Keratinocyte (primary cell): ENCODE data around the gene EPHA2. TPM values are rescaled to one million over a fixed set of nuclear protein-coding genes. Genes with fewer than 3 reads are reported as not detected.

ENCODE experiments used
- DNase-seq: peaks from one replicate; pipeline ENCODE4 v3.0.0-alpha.2; 2011; ENCODE audit warnings: low read depth, missing footprints, low spot score
- FAIRE-seq: peaks from 2 replicates; lab custom pipeline; 2011; peaks lifted over from hg19 to GRCh38; lab: Jason Lieb, UNC
- H2AFZ ChIP-seq: 2 replicates; pipeline ENCODE4 v1.6.0; 2012; ENCODE audit warnings: low read length, control low read depth, inconsistent platforms; ENCODE audit not compliant: control insufficient read depth
- H3K27ac ChIP-seq: 2 replicates; pipeline ENCODE4 v1.5.1; 2011; ENCODE audit warnings: low read length; ENCODE audit not compliant: control insufficient read depth, insufficient read depth
- H3K27me3 ChIP-seq: 3 replicates; pipeline ENCODE4 v1.6.0; 2011; ENCODE audit warnings: low read length; ENCODE audit not compliant: control insufficient read depth, insufficient read depth; ENCODE audit errors: extremely low read depth
- H3K36me3 ChIP-seq, 2 experiments: 2 replicates in 1 of 2; 3 replicates in 1 of 2; pipeline ENCODE4 v1.5.1; 2011; ENCODE audit warnings: low read length in 2 of 2, mild to moderate bottlenecking in 1 of 2; ENCODE audit not compliant: control insufficient read depth in 2 of 2, insufficient read depth in 2 of 2; ENCODE audit errors: extremely low read depth in 1 of 2
- H3K4me1 ChIP-seq: 3 replicates; pipeline ENCODE4 v1.5.1; 2011; ENCODE audit warnings: low read length; ENCODE audit not compliant: control insufficient read depth, insufficient read depth; ENCODE audit errors: extremely low read depth
- H3K4me2 ChIP-seq: 3 replicates; pipeline ENCODE4 v1.6.0; 2011; ENCODE audit warnings: low read depth, low read length; ENCODE audit not compliant: control insufficient read depth, insufficient read depth; ENCODE audit errors: extremely low read depth
- H3K4me3 ChIP-seq, 3 experiments: fragments of 200-600 bp in 1 of 3; sonication (generic) in 1 of 3; 2 replicates in 2 of 3; 3 replicates in 1 of 3; pipeline ENCODE4 v1.5.1; 2011 to 2016; ENCODE audit warnings: low read length in 3 of 3, mild to moderate bottlenecking in 3 of 3, control low read depth in 2 of 3, inconsistent platforms in 1 of 3, low read depth in 1 of 3, mixed read lengths in 1 of 3, mixed run types in 1 of 3, moderate library complexity in 1 of 3; ENCODE audit not compliant: control insufficient read depth in 2 of 3, insufficient read depth in 2 of 3; ENCODE audit errors: extremely low read depth in 1 of 3
- H3K79me2 ChIP-seq: 2 replicates; pipeline ENCODE4 v1.6.0; 2012; ENCODE audit warnings: low read length; ENCODE audit not compliant: control insufficient read depth, insufficient read depth
- H3K9ac ChIP-seq: 3 replicates; pipeline ENCODE4 v1.6.0; 2011; ENCODE audit warnings: low read length; ENCODE audit not compliant: control insufficient read depth, insufficient read depth; ENCODE audit errors: extremely low read depth
- H3K9me1 ChIP-seq: 3 replicates; pipeline ENCODE4 v1.6.0; 2011; ENCODE audit warnings: low read length; ENCODE audit not compliant: control insufficient read depth, insufficient read depth; ENCODE audit errors: extremely low read depth
- H3K9me3 ChIP-seq: 2 replicates; pipeline ENCODE4 v1.5.1; 2012; ENCODE audit warnings: low read depth, low read length; ENCODE audit not compliant: control insufficient read depth
- H4K20me1 ChIP-seq: 3 replicates; pipeline ENCODE4 v1.6.0; 2011; ENCODE audit warnings: low read length; ENCODE audit not compliant: control insufficient read depth, insufficient read depth; ENCODE audit errors: extremely low read depth
- CTCF ChIP-seq, 3 experiments: IDR thresholded peaks in 1 of 3; conservative IDR thresholded peaks in 1 of 3; optimal IDR thresholded peaks in 1 of 3; 2 replicates in 2 of 3; 3 replicates in 1 of 3; pipeline versions ENCODE3 to v1.5.1; 2011; ENCODE audit warnings: low read length in 3 of 3, mild to moderate bottlenecking in 3 of 3, moderate library complexity in 2 of 3, control low read depth in 1 of 3, inconsistent platforms in 1 of 3; ENCODE audit not compliant: insufficient read depth in 2 of 3; ENCODE audit errors: extremely low read depth in 1 of 3
- EZH2 ChIP-seq: IDR thresholded peaks from one replicate; pipeline ENCODE4 v1.6.1; 2012; ENCODE audit warnings: inconsistent platforms, mild to moderate bottlenecking, low read length, moderate library complexity
- dilution Hi-C: fragments of 300-500 bp; cut with MboI; formaldehyde crosslinking; loops from one replicate; pipeline ENCODE4 v1.7.0; 2020; ENCODE audit warnings: low sequenced_read_pairs; ENCODE audit not compliant: extremely low pct_ligation_motif_present
- polyA plus RNA-seq, 5 experiments: library from polyadenylated mRNA; depleted of rRNA in 3 of 5; stranded (reverse) in 3 of 5; stranded (forward) in 1 of 5; unstranded in 1 of 5; fragments of >200 nt; gene quantifications; 1 replicate in 1 of 5; 2 replicates in 3 of 5; 3 replicates in 1 of 5; pipeline versions ENCODE4 v1.2.1 to v1.2.3, GENCODE V29; 2011 to 2012; ENCODE audit warnings: missing spikeins in 2 of 5, low read depth in 1 of 5, low replicate concordance in 1 of 5

The EPHA2 gene
- polyA plus RNA-seq, 1 donor (not counting 4 experiments of a cell fraction or from before 2014, with no cell fraction given) = 55.6 TPM

GRCh38 chr1:16124377-16125087 is 31.3 kb downstream of the EPHA2 start:
- TF ChIP-seq CTCF (optimal IDR thresholded peaks at IDR 0.05 in 1 of 3, IDR thresholded peaks at IDR 0.05 in 1 of 3, conservative IDR thresholded peaks at IDR 0.05 in 1 of 3; ENCODE audit: extremely low read depth in 1 of 3, insufficient read depth in 2 of 3, low read length in 3 of 3) = no peak
- no peak for TF ChIP-seq EZH2
- DNase-seq = no peak
- Histone ChIP-seq H3K9ac (peak overlapping the region; percentile 13), H3K9me3 (no peaks in the 10 kb centered on the region), H3K79me2 (peaks cover 14% of the 10 kb centered on the region), H2AFZ (no peak overlapping the region), H3K4me2 (no peak overlapping the region), H3K27me3 (no peaks in the 10 kb centered on the region), H4K20me1 (peaks cover 40% of the 10 kb centered on the region), H3K27ac (no peak overlapping the region), H3K4me3 (no peak overlapping the region), H3K4me1 (peaks cover 5% of the 10 kb centered on the region), H3K9me1 (no peaks in the 10 kb centered on the region), H3K36me3 (peaks cover 48 to 51% of the 10 kb centered on the region in 2 experiments)
- FAIRE-seq = no peak
- dilution Hi-C loops = no loop called here

GRCh38 chr1:16122916-16123315 is 33.0 kb downstream of the EPHA2 start:
- Histone ChIP-seq H3K27me3 (no peaks in the 10 kb centered on the region), H2AFZ (no peak overlapping the region), H4K20me1 (peaks cover 30% of the 10 kb centered on the region), H3K9me3 (no peaks in the 10 kb centered on the region), H3K9me1 (no peaks in the 10 kb centered on the region), H3K79me2 (peaks cover 1% of the 10 kb centered on the region), H3K4me3 (no peak overlapping the region), H3K27ac (no peak overlapping the region), H3K36me3 (peaks cover 35 to 36% of the 10 kb centered on the region in 2 experiments), H3K9ac (no peak overlapping the region), H3K4me1 (peaks cover 5% of the 10 kb centered on the region), H3K4me2 (no peak overlapping the region)
- no peak for DNase-seq
- no peak for FAIRE-seq
- no peak for TF ChIP-seq CTCF (optimal IDR thresholded peaks at IDR 0.05 in 1 of 3, IDR thresholded peaks at IDR 0.05 in 1 of 3, conservative IDR thresholded peaks at IDR 0.05 in 1 of 3; ENCODE audit: extremely low read depth in 1 of 3, insufficient read depth in 2 of 3, low read length in 3 of 3)
- no peak for TF ChIP-seq EZH2
- dilution Hi-C loops = no loop called here
